Tibial nerve (tissue), 4 donors: ENCODE measurements around the gene ESYT2. TPM values are rescaled to one million over a fixed set of nuclear protein-coding genes. Genes with fewer than 3 reads are reported as not detected.

Experiments
- DNase-seq, 2 donors: peaks; one replicate each; pipeline ENCODE4 v3.0.0-alpha.2; 2019; ENCODE audit warnings: low spot score in 2 of 2
- H3K27ac ChIP-seq, 4 donors: fragments of 200-600 bp; sonication (generic) in 3 of 4; one replicate each; pipeline ENCODE4 v1.5.1; 2017 to 2019; ENCODE audit warnings: mild to moderate bottlenecking in 1 of 4
- H3K27me3 ChIP-seq, 2 donors: fragments of 200-600 bp; sonication (generic) in 1 of 2; one replicate each; pipeline versions ENCODE4 v1.5.1 to v1.6.0; 2017 to 2019
- H3K36me3 ChIP-seq, 3 donors: fragments of 200-600 bp; sonication (generic); one replicate each; pipeline ENCODE4 v1.5.1; 2018 to 2019
- H3K4me1 ChIP-seq, 4 donors: fragments of 200-600 bp; sonication (generic) in 3 of 4; one replicate each; pipeline ENCODE4 v1.5.1; 2017 to 2019
- H3K4me3 ChIP-seq, 4 donors: fragments of 200-600 bp; sonication (generic) in 3 of 4; one replicate each; pipeline ENCODE4 v1.5.1; 2017 to 2019; ENCODE audit warnings: mild to moderate bottlenecking in 1 of 4, moderate library complexity in 1 of 4
- H3K9me3 ChIP-seq, 4 donors: fragments of 200-600 bp; sonication (generic) in 3 of 4; one replicate each; pipeline ENCODE4 v1.5.1; 2017 to 2019
- EP300 ChIP-seq, 2 donors: sonication (generic); formaldehyde crosslinking; IDR thresholded peaks; one replicate each; pipeline ENCODE4 v1.6.1; 2017; ENCODE audit warnings: antibody characterized with exemption in 2 of 2, mild to moderate bottlenecking in 1 of 2
- POLR2A ChIP-seq, 2 donors: fragments of 450-650 bp; IDR thresholded peaks; one replicate each; pipeline ENCODE4 v1.6.1; 2017; ENCODE audit warnings: antibody characterized with exemption in 2 of 2, mild to moderate bottlenecking in 2 of 2, moderate library complexity in 2 of 2
- WGBS, 2 donors: methylation state at CpG; one replicate each; pipeline ENCODE4 v1.1.5; 2018; 5-methylcytosine and 5-hydroxymethylcytosine counted together
- total RNA-seq, 4 donors: library from RNA; depleted of rRNA; stranded (reverse); fragments of >200 nt; gene quantifications; one replicate each; pipeline ENCODE4 v1.1.0, GENCODE V29; 2016
- TF ChIP-seq, protein P1 (sequence below), 5 experiments: fragments of 200-600 bp in 3 of 5; fragments of 450-650 bp in 2 of 5; sonication (generic) in 3 of 5; IDR thresholded peaks; one replicate each; pipeline ENCODE4 v1.5.1; 2016 to 2019; ENCODE audit warnings: antibody characterized with exemption in 5 of 5, mild to moderate bottlenecking in 3 of 5, moderate library complexity in 2 of 5

The ESYT2 gene
- total RNA-seq, 4 donors from 2014 or later = 91.0 to 124 (median 114) TPM

DNA sequence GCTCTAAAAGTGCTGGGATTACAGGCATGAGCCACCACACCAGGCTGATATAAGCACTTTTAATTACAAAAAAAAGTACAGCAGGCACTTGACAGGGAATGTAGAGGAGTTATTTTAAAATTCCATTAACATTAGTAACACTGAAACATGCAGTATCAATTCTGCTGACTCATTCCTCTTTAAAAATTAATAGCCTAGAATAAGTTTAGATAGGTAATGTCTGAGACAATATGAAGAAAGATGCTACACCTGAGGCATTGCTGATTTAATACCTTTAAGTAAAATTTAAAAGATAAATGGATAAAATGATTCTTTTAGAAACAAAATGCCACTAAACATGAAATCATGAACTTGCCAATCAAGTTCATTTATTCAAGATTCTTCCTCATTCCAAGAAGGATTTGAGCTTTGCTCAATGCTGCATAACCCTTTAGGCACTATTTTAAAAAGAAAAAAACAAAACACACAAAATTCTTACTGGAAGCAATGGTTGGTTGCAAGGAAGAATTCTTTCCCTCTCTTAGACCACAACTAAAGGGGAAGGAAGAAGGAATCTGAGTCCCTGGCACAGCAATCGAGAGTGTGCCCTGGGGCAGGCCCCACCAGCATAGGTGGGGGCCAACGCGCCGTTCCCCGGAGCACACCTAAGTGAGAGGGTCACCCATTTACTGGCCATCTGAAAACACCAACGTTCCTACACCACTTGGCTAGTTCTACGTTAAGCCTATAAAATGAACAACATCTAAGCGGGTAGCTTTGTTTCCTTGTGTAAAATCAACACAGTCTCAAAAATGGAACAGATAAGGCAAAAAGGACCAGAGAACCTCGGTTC is 26.6 kb downstream of the ESYT2 start:
- WGBS, 2 donors = 81 to 85% methylated on average over 9 of the region's 9 CpGs
- H3K27me3 ChIP-seq = no peaks in the 10 kb centered on the region
- peaks cover 0 to 43% (median 0%) of the 10 kb centered on the region in 4 donors for H3K4me1 ChIP-seq
- peaks cover 0 to 10% (median 0%) of the 10 kb centered on the region in 3 donors for H3K36me3 ChIP-seq
- DNase-seq = no peak
- H3K9me3 ChIP-seq = no peaks in the 10 kb centered on the region
- TF ChIP-seq, protein P1, sequence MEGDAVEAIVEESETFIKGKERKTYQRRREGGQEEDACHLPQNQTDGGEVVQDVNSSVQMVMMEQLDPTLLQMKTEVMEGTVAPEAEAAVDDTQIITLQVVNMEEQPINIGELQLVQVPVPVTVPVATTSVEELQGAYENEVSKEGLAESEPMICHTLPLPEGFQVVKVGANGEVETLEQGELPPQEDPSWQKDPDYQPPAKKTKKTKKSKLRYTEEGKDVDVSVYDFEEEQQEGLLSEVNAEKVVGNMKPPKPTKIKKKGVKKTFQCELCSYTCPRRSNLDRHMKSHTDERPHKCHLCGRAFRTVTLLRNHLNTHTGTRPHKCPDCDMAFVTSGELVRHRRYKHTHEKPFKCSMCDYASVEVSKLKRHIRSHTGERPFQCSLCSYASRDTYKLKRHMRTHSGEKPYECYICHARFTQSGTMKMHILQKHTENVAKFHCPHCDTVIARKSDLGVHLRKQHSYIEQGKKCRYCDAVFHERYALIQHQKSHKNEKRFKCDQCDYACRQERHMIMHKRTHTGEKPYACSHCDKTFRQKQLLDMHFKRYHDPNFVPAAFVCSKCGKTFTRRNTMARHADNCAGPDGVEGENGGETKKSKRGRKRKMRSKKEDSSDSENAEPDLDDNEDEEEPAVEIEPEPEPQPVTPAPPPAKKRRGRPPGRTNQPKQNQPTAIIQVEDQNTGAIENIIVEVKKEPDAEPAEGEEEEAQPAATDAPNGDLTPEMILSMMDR (IDR thresholded peaks at IDR 0.05) = no peak
- TF ChIP-seq POLR2A (IDR thresholded peaks at IDR 0.05) = no peak
- TF ChIP-seq EP300 (IDR thresholded peaks at IDR 0.05) = no peak
- no peak overlapping the region for H3K27ac ChIP-seq
- H3K4me3 ChIP-seq = no peak overlapping the region

DNA sequence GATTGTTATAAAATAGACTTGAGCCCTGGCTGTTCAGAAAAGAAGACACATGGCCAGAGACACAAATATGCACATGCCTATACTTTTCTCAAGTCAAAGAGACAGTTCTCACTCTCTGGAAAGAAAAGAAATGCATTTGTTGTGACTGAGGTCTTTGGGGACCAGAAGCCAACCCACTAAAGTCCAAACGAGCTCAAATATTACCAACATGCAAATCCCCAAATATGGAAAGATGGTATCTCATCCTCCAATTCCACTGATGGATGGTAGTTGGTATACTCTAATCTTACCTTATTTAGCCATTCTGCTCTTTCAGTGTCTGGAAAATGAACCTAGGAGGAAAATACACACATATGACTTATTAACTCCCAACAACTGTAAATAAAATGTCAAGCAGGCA is 30.6 kb downstream of the ESYT2 start:
- TF ChIP-seq POLR2A (IDR thresholded peaks at IDR 0.05) (no peak), EP300 (IDR thresholded peaks at IDR 0.05) (no peak)
- TF ChIP-seq, protein P1 (IDR thresholded peaks at IDR 0.05) = no peak
- H3K4me3 ChIP-seq = no peak overlapping the region
- H3K27me3 ChIP-seq = no peaks in the 10 kb centered on the region
- peaks cover 0 to 31% (median 0%) of the 10 kb centered on the region in 4 donors for H3K4me1 ChIP-seq
- H3K36me3 ChIP-seq = peaks cover 6 to 43% (median 8%) of the 10 kb centered on the region in 3 donors
- DNase-seq = no peak
- H3K9me3 ChIP-seq = no peaks in the 10 kb centered on the region
- H3K27ac ChIP-seq = no peak overlapping the region
- WGBS, 2 donors = 50 to 63% methylated on average over 1 of the region's 1 CpG

DNA sequence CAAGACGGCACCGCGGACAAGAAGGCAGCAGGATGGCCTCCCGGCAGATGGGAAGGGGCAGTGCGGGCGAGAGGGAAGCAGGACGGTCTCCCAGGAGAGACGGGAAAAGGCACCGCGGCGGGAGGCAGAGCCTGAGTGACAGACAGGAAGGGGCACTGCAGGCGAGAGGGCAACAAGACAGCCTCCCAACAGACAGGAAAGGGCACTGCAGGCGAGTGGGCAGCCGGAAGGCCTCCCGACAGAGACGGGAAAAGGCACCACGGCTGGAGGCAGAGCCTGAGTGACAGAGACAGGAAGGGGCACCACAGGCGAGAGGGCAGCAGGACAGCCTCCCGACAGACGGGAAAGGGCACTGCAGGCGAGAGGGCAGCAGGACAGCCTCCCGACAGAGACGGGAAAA is 32.6 kb downstream of the ESYT2 start:
- Histone ChIP-seq H3K27ac (no peak overlapping the region), H3K9me3 (no peaks in the 10 kb centered on the region), H3K36me3 (peaks cover 6 to 52% (median 8%) of the 10 kb centered on the region in 3 donors), H3K4me3 (no peak overlapping the region), H3K4me1 (peaks cover 0 to 17% (median 0%) of the 10 kb centered on the region in 4 donors), H3K27me3 (no peaks in the 10 kb centered on the region)
- 72 to 73% methylated on average over 22 to 23 of the region's 23 CpGs for WGBS, 2 donors
- DNase-seq = no peak
- TF ChIP-seq POLR2A (IDR thresholded peaks at IDR 0.05) (no peak), EP300 (IDR thresholded peaks at IDR 0.05) (no peak)
- TF ChIP-seq, protein P1 (IDR thresholded peaks at IDR 0.05) = no peak

DNA sequence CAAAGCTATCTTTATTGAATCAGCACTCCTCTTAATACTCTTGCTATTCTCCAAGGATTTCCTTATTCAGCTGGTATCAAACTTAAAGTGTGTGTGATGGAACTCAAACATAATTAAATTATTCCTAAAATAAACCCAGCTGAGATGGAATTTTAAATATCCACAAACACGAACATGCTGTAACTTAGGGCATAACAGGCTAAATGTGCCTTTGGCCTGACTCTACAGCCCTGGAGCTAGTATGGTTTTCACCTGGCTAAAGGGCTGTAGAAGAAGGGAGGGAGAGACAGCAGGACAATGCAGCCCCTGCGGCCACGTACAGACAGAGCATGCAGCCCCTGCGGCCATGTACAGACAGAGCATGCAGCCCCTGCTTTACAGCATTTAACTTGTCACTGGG is 34.0 kb downstream of the ESYT2 start:
- H3K27ac ChIP-seq = no peak overlapping the region
- TF ChIP-seq EP300 (IDR thresholded peaks at IDR 0.05) (no peak), POLR2A (IDR thresholded peaks at IDR 0.05) (no peak)
- TF ChIP-seq, protein P1 (IDR thresholded peaks at IDR 0.05) = no peak
- H3K9me3 ChIP-seq = no peaks in the 10 kb centered on the region
- no peak overlapping the region for H3K4me3 ChIP-seq
- peaks cover 0 to 9% (median 0%) of the 10 kb centered on the region in 4 donors for H3K4me1 ChIP-seq
- no peaks in the 10 kb centered on the region for H3K27me3 ChIP-seq
- WGBS, 2 donors = 68 to 70% methylated on average over 4 of the region's 4 CpGs
- no peak for DNase-seq
- H3K36me3 ChIP-seq = peaks cover 6 to 66% (median 8%) of the 10 kb centered on the region in 3 donors

DNA sequence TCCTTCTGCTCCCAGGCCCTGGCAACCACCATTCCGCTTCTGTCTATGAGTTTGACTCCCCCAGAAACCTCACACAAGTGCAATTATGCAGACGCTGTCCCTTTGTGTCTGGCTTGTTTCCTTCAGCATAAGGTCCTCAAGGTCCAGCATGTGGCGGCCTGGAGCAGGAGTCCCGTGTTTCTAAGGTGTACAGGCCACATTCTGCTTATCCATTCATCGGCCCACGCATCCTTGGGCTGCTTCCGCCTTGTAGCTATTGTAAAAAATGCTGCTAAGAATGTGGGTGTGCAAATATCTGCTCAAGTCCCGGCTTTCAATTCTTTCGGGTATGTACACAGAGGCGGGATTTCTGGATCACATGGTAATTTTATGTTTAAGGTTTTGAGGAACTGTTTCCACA is 38.2 kb downstream of the ESYT2 start:
- 77 to 92% methylated on average over 10 of the region's 10 CpGs for WGBS, 2 donors
- H3K27me3 ChIP-seq = no peaks in the 10 kb centered on the region
- H3K27ac ChIP-seq = peak overlapping the region in 1 of 4 donors; percentile 12
- no peak for DNase-seq
- no peaks in the 10 kb centered on the region for H3K9me3 ChIP-seq
- H3K36me3 ChIP-seq = peaks cover 6 to 66% (median 8%) of the 10 kb centered on the region in 3 donors
- H3K4me3 ChIP-seq = no peak overlapping the region
- peaks cover 0 to 11% (median 0%) of the 10 kb centered on the region in 4 donors for H3K4me1 ChIP-seq
- TF ChIP-seq, protein P1 (IDR thresholded peaks at IDR 0.05) = no peak
- TF ChIP-seq EP300 (IDR thresholded peaks at IDR 0.05) (peak in 1 of 2 donors; percentile 74), POLR2A (IDR thresholded peaks at IDR 0.05) (no peak)
